ENCODE measurements around the gene SECISBP2L.

DNA sequence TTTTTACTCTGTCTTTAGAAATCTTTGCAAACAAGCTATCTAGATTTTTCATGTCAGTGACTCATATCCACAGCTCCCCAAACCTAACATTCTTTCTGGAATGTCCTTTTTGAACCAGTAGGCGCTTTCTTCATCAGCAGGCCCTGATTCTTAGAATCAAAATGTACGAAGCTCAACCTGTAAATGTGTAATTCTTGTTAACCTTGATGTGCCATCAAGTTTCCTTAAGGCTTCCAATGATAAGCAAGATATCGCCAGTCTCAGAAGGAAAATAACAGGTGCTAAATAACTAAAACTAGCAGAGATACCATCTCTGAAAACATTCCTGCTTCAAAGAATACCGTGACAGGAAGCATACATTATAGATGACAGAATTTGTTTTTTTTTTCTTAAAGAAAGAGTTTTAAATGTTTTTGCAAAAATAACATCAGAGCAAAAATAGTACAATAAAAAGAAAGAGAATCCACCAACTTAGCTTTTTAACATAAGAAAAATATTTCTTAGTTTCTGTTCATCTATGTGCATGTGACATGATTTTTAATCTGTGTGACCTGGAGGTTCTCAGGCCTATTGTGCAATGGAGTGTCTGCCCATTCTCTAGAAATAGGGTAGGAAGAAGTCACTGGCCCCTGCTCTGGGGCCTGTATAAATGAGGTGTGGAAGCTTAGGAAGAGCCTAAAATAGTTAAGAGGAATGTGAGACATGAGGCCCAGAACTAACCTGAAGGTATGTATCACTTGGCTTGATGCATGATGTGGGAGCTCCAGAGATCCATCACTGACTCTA lies 14.7 kb upstream of the SECISBP2L start:
- TF ChIP-seq, protein P1, sequence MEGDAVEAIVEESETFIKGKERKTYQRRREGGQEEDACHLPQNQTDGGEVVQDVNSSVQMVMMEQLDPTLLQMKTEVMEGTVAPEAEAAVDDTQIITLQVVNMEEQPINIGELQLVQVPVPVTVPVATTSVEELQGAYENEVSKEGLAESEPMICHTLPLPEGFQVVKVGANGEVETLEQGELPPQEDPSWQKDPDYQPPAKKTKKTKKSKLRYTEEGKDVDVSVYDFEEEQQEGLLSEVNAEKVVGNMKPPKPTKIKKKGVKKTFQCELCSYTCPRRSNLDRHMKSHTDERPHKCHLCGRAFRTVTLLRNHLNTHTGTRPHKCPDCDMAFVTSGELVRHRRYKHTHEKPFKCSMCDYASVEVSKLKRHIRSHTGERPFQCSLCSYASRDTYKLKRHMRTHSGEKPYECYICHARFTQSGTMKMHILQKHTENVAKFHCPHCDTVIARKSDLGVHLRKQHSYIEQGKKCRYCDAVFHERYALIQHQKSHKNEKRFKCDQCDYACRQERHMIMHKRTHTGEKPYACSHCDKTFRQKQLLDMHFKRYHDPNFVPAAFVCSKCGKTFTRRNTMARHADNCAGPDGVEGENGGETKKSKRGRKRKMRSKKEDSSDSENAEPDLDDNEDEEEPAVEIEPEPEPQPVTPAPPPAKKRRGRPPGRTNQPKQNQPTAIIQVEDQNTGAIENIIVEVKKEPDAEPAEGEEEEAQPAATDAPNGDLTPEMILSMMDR (conservative IDR thresholded peaks at IDR 0.05 in 1 of 2, IDR thresholded peaks at IDR 0.05 in 1 of 2; ENCODE audit: extremely low read depth in 1 of 2, insufficient read depth in 1 of 2, low read depth in 1 of 2, low read length in 2 of 2) = no peak
- TF ChIP-seq EZH2 (IDR thresholded peaks at IDR 0.05; ENCODE audit: borderline replicate concordance, low read length) = no peak
